HepG2 (cell line): ENCODE results near the gene ZBTB22. TPM values are rescaled to one million over a fixed set of nuclear protein-coding genes. Genes with fewer than 3 reads are reported as not detected.

Source experiments
- CREB1 ChIP-seq, 2 experiments: fragments of 450-650 bp in 1 of 2; IDR thresholded peaks; 2 replicates each; pipeline ENCODE4 v1.6.1; 2016 to 2017; ENCODE audit warnings: control low read depth in 1 of 2, mild to moderate bottlenecking in 1 of 2, missing compliant biosample characterization in 1 of 2, missing genetic modification characterization in 1 of 2
- polyA plus RNA-seq, 8 experiments: library from polyadenylated mRNA; depleted of rRNA in 3 of 8; stranded (reverse) in 7 of 8; unstranded in 1 of 8; fragments of >200 nt; fragmentation: Illumina TruSeq in 4 of 8; extraction: Trizol in 4 of 8; gene quantifications; 2 replicates each; pipeline versions ENCODE4 v1.2.1 to v1.2.3, GENCODE V29; 2011 to 2016; ENCODE audit warnings: low read depth in 4 of 8, missing spikeins in 1 of 8, mixed read lengths in 1 of 8; ENCODE audit not compliant: insufficient read depth in 1 of 8
- total RNA-seq, 5 experiments: library from RNA; depleted of rRNA; stranded (reverse); fragments of >200 nt; fragmentation: Illumina TruSeq; extraction: Trizol; gene quantifications; 2 replicates each; pipeline ENCODE4 v1.2.3, GENCODE V29; 2016; ENCODE audit warnings: low read depth in 1 of 5
- TF ChIP-seq, protein P1 (sequence below): IDR thresholded peaks from 2 replicates; pipeline ENCODE4 v1.6.1; 2018; ENCODE audit warnings: missing genetic modification reagents, mild to moderate bottlenecking, missing compliant biosample characterization
- TF ChIP-seq, protein P2 (sequence below): IDR thresholded peaks from 2 replicates; pipeline ENCODE4 v1.6.1; 2016; ENCODE audit warnings: low read depth
- TF ChIP-seq, protein P3 (sequence below), 2 experiments: sonication (generic) in 1 of 2; formaldehyde crosslinking in 1 of 2; IDR thresholded peaks; 2 replicates each; pipeline versions ENCODE4 v1.4.0 to v1.6.1; 2016 to 2020; ENCODE audit warnings: borderline replicate concordance in 1 of 2, low read depth in 1 of 2, mild to moderate bottlenecking in 1 of 2, missing genetic modification reagents in 1 of 2

The ZBTB22 gene
- total and polyA plus RNA-seq, 2 of the 13 experiments (the other 11 are each of a cell fraction or from before 2014, with no cell fraction given), result 8.0 to 10.6 TPM

DNA sequence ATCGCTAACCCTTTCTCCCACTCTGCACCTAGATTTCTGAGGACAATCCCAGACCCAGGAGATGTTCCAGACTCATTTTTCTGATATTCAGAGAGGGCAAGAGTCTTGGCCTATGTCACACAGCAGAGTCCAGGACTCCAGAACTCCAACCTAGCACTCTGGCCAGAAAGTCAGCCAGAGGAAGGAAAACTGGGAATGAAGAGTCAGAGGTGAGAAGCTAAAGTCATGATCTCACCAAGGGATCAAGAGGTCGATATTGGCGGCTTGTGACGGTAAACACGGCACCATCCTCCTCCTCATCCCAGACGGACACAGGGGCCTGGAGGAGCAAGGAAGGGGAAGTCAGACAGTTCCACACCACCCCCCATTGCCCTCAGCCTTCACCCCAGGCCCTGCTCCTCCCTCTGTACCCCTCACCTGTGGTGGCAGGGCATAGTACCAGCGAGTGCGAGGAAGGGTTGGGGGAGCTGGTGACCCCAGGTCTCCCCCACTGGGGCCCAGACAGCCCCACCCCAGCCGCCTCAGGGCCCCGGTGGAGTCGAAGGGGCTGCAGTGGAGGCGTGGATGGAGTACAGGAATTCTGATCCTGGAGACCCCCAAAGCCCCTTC, 20.6 kb downstream of the ZBTB22 start (continued):
- TF ChIP-seq, protein P1, sequence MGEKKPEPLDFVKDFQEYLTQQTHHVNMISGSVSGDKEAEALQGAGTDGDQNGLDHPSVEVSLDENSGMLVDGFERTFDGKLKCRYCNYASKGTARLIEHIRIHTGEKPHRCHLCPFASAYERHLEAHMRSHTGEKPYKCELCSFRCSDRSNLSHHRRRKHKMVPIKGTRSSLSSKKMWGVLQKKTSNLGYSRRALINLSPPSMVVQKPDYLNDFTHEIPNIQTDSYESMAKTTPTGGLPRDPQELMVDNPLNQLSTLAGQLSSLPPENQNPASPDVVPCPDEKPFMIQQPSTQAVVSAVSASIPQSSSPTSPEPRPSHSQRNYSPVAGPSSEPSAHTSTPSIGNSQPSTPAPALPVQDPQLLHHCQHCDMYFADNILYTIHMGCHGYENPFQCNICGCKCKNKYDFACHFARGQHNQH (CRISPR knock-in tag), result no peak
- TF ChIP-seq CREB1 (IDR thresholded peaks at IDR 0.05) (no peak), CREB1 (CRISPR knock-in tag; IDR thresholded peaks at IDR 0.05) (no peak)
- TF ChIP-seq, protein P2, sequence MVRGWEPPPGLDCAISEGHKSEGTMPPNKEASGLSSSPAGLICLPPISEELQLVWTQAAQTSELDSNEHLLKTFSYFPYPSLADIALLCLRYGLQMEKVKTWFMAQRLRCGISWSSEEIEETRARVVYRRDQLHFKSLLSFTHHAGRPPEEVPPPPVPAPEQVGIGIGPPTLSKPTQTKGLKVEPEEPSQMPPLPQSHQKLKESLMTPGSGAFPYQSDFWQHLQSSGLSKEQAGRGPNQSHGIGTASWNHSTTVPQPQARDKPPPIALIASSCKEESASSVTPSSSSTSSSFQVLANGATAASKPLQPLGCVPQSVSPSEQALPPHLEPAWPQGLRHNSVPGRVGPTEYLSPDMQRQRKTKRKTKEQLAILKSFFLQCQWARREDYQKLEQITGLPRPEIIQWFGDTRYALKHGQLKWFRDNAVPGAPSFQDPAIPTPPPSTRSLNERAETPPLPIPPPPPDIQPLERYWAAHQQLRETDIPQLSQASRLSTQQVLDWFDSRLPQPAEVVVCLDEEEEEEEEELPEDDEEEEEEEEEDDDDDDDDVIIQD (CRISPR knock-in tag), result no peak
- TF ChIP-seq, protein P3, sequence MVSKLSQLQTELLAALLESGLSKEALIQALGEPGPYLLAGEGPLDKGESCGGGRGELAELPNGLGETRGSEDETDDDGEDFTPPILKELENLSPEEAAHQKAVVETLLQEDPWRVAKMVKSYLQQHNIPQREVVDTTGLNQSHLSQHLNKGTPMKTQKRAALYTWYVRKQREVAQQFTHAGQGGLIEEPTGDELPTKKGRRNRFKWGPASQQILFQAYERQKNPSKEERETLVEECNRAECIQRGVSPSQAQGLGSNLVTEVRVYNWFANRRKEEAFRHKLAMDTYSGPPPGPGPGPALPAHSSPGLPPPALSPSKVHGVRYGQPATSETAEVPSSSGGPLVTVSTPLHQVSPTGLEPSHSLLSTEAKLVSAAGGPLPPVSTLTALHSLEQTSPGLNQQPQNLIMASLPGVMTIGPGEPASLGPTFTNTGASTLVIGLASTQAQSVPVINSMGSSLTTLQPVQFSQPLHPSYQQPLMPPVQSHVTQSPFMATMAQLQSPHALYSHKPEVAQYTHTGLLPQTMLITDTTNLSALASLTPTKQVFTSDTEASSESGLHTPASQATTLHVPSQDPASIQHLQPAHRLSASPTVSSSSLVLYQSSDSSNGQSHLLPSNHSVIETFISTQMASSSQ (IDR thresholded peaks at IDR 0.05; ENCODE audit: low read depth), result no peak
- TF ChIP-seq, protein P3 (CRISPR knock-in tag; IDR thresholded peaks at IDR 0.05; ENCODE audit: borderline replicate concordance), result no peak
